UCSD-AML1 (cell line): Measurements from ENCODE around the gene LRRC4C.

Experiments
- DNase-seq: peaks from one replicate; lab custom pipeline; 2025; ENCODE audit not compliant: unreplicated experiment; lab: John Stamatoyannopoulos, UW

The LRRC4C gene

DNA sequence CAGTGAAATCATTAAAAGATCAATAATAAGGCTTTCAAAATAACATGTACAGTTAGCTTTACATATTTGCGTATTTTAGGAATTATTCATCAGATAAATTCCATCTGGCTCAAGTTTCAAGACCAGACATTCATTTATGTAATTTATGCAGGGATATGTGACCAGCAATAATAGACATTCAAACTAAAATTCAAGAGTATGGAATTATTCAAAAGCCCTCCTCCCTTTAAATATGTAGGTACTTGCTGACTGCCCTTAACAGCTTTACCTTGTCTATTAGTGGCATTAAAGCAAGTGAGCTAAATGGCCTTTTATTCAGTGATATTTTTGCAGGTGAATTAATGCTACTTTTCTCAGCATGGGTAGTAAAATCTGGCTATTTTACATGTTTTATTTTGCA, 126.1 kb downstream of the LRRC4C start:
- no peak for DNase-seq

DNA sequence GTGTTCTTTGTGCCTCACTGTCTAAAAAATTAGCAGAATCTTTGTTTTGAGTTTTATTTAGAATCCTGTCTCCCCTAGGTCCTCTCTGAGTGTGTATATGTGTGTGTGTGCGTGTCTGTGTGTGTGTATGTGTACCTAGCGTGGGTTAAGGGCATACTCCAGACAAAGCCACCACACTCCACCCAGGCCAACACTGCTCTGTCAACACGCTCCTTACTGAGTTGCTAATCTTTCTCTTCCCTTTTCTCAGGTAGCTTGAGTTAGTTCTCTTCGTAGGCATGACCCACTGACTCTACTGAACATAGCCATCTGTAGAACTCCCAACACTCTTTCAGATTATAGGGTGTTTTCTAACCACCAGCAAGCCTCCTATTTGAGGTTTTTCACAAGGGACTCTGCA, 131.1 kb downstream of the LRRC4C start:
- DNase-seq: no peak

DNA sequence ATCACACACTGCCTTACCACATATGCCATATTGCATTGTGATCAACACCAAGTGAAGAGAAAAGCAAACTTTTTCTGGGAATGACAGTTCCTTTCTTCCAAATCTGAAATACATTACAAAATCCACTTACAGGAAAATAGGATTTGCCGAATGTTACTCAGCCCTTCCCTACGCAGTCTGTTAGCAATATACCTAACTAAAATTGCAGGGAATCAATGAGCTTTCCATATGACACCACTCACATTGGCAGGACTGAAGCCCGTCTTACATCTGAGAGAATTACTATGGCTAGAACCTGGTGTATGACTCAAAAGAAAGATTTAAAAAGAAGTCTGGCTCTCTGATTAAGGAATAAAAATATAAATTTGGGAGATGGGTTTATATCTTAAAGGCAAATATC, 136.0 kb downstream of the LRRC4C start:
- DNase-seq: no peak

DNA sequence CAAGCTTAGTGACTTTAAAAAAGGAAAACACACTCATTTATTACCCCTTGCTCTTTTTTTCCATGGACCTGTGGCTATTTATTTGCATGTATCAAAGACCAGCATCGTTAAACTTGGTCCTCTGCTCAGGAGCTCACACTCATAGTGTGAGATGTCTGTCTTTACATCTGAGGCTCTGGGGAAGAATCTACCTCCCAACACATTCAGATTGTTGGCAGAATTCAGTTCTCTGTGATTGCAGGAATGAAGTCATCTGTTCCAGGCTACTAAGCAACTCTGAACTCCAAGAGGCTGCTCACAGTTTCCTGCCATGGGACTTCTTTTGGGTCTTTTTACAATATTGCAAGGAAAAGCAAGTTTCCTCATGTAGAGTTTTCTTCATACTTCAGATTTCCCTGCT, 138.8 kb downstream of the LRRC4C start:
- no peak for DNase-seq

DNA sequence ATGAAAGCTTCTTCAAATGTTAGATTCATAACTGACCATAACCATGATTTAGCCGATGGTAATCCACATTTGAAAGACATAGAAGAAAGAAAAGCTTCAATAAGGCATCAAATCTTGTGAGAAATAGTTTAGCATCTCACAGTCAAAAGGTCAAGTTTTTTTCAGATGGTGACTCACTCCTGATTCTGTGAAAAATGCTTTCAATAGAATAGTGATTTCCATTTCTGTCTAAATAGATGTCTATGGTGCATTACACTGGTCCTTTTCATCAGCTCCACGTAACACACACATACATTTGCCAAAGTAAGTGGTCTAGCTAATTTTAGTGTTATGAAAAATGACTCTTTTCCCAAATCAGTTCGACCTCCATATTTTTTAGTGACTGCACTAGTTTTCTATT, 139.2 kb downstream of the LRRC4C start:
- DNase-seq: no peak

DNA sequence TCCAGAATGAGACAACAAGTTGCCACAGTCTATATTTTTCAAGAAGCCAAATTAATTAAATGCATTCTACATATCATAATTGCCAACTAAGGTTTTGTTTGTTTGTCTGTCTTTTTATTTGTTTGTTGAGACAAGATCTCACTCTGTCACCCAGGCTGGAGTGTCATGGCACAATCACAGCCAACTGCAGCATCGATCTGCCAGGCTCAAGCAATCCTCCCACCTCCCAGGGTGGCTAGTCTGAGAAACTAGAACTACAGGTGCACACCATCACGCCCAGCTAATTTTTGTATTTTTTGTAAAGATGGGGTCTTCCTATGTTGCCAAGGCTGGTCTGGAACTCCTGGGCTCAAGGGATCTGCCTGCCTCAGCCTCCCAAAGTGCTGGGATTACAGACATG, 140.0 kb downstream of the LRRC4C start:
- DNase-seq: no peak

DNA sequence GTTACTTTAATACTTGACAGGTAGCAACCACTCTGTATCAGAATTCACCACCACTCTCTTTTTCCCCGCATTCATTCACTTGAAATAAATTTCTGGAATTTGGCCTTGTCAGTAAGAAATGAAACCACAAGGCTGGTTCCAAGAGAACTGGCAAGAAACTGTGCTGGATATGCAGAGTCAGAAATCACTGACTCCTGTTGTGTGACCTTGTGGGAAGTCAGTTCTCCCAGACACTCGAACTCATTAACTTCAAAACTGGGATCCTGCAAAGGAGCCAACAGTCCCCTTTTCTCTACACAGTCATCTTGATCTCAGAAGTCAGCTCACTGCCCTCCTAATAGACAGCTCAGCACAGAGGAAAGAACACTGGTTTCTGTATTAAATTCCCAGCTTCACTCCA, 142.7 kb downstream of the LRRC4C start:
- DNase-seq: no peak

DNA sequence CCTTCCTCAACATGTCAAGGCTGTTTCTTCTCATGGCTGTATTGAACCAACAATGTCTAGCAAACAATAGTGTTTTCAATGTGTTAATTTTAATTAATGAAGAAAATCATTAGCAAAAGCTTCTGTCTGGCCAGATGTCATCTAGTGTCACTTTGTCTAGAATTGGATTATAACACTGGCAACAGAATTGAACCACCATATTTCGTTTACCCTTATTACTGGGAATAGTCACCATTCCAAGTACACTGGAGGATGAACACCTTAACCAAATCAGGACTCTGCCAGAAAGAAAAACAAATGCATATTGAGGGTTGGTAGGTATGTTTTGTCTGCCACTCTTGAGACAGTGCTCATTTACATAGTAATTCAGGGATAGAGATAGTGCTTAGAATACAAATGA, 146.2 kb downstream of the LRRC4C start:
- no peak for DNase-seq

DNA sequence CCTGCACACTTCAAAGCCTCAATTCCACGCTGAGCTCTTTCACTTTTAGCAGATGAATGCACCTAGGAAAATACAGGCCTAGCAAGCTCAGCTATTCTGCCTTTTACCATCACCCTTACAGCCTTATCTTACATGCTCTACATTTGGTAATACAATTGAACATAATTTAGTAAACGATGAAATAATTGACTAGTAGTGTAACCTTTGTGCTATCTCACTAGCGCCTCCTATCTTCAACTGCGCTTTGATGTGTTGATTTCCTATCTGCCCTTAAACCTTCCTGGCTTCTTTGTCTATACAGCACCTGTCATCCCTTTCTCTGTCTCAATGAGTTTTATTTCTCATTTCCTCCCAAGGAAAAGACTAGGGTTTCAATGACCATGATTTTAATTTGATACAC, 149.7 kb downstream of the LRRC4C start:
- no peak for DNase-seq

DNA sequence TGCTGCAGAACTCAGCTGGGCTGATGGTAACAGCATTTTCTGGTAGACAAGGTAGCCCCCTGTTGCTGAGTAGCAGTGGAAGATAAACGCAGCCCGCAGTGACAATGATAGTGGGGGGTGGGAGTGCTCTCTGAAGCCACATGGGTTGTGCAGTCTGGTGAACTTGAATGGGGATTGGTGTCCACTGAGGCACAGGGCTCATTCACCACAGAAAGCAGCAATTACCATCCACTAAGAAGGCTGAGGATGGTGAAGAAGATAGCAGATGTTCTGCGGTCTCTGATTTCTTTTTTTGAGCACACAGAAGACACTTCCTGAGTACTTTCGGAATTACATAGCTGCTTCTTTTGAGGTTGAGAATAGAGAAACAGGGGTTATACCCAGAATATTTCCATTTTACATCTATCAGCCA, 150.3 kb downstream of the LRRC4C start:
- no peak for DNase-seq

DNA sequence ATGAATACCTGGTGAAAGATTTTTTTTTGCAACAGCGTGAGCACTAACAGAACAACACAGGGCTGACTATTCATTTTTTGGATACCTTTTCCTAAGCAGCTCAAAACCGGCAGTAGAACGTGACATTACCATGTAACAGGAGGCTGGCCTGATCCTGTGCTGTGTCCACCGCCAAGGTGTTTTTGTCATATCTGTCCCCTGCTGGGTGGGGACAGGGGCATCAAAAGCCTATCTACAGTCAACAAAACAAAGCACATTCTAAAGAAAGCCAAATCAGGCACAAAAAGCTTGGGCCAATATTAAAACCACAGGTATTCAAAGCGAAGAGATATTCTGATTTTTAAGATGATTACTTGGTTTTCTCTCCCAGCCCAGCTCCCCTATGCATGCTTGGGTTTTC, 151.2 kb downstream of the LRRC4C start:
- DNase-seq: no peak

DNA sequence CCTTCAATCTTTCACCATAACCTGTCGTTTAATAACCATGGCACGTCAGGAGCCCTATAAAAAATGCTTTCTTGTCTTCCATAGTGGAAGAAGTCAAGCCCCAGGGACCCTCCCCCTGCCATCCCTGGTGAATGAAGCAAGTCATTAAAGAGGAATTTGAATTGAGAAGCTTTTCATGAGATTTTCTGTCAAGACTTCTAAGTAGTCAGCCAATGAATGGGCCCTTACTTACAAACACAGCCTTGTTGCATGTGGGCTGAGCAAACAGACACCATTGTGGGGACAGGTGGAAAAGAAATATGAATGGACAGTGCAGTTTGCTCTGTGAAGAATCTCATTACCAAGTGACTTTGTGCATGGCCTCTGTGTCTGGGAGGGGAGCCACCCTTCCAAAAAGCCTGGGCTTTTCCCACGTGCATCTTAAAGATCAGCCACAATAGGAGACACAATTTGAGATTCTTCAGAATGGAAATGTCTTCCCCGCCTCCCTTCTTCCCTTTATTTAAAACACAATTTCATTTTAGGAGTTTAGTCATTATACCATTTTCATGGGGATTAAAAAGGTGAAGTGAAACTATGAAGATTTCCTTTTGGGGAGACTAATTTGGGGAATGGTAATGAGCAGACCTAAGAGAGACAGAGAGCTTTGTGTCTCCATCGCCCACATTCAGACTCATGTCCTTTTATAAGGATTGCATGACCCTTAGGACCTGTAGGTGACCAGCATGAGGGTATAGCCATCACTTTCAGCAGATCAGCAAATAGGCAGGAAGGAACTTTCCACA, 152.0 kb downstream of the LRRC4C start:
- DNase-seq: no peak

DNA sequence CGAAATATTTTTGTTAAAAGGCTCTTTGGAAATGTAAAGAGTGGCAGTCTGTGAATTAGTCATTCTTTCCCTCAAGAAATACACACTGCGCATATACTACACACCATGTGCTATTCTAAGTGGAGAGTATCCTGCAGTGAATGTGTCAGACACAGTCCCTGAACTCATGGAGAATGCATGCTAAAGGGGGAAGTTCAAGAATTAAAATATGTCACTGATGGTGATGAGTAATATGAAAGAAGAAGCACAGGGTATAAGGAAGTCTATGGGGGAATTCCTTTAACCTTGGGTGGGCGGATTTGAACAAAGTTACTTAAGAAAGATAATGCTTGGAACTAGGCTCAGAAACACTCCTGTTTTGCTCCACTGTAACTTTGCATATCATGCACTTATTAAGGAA, 153.0 kb downstream of the LRRC4C start:
- DNase-seq: no peak

DNA sequence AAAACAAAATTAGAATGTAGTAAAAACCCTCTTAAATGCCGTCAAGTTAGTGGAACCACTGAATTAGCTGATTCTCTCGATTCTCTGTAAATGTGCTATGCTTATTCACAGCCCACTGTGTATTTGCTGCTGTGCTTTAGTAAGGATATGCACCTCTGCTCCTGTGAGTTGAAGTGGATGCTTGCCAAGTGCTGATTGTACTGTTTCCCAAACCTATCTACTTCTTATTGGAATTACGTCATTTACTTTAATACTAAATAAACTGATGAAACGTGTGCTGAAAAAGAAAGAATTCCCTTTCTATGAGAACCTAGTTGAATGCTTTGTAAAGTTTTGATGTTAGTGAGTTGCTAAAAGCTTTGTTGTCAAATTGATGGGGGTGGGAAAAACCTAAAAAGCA, 158.4 kb downstream of the LRRC4C start:
- DNase-seq: no peak

DNA sequence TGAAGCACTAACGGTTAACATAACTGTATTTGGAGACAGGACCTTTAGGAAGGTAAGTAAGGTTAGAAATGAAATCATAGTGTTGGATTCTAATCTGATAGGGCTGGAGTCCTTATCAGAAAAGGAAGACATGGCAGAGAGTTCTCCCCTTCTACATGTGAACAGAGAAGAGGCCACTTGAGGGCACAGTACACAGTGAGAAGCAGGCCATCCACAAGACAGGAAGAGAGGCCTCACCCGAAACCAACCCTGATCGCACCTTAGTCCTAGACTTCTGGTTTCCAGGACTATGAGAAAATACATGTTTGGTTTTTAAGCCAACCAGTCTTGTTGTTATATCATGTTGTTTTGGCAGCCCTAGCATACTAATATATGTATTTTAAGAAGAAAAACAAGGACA, 170.0 kb downstream of the LRRC4C start:
- DNase-seq: no peak

DNA sequence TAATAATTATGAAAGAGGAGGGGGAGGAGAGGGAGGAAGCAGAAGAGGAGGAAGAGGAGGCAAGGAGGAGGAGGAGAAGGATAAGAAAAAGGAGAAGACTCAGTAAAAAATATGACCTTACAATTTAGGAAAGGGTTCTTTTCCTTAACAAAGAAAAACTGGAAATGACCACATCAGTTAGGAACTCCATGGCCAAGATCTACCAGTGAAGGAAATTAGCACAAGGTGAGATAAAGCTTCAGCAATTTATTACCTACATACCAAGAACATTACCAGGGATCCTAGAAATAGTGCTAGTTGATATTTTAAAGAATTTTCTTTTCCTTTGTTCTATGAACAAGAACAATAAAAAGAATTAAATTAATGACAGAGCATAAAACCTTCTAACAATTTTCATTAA, 172.7 kb downstream of the LRRC4C start:
- no peak for DNase-seq

DNA sequence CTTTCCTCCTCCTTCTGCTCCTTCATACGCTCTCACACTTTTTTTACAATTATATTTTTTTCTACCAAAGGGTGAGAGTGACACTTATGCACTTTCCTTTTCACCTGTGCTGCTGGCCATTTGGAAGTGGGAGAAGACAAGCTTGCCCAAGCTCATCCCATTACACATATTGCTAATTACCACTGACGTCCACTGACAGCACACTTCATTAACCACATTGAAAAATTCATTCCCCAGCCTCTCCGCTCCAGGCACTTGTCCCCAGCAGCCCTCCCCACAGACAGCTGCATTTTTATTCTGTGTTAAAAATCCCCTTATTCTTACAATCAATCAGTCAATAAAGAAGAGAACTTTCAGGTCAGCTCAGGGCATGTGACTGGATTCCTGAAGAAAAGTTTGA, 175.1 kb downstream of the LRRC4C start:
- DNase-seq: no peak

DNA sequence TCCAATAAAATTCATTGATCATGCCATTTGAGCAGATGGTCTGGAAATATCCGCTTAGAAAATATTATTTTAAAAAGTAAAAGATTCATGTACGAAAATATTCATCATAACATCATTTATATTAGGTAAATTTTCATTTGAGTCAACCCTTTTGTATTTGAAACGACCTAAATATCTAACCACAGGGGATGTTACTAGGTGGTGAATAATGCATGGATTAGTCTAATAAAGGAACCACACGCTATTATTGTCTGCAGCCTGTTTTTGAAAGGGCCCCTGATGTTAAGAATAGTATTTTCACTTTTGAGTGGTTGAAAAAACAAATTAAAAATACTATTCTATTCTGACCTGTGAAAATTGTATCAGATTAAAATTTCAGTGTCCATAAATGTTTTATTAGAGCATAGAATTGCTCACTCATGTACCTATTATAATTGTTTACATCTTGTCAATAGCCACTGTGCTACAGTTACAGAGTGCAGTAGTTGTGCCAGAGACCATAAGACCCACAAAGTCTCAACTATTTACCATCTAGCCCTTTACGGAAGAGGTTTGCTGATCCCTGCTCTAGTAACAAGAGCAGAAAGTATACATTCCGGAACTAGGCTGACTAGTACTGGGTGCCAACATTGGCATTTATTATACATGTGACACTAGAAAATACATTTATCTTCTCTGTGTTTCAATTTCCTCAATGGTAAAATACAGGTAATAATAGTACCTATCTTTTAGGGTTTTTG, 176.1 kb downstream of the LRRC4C start:
- no peak for DNase-seq

DNA sequence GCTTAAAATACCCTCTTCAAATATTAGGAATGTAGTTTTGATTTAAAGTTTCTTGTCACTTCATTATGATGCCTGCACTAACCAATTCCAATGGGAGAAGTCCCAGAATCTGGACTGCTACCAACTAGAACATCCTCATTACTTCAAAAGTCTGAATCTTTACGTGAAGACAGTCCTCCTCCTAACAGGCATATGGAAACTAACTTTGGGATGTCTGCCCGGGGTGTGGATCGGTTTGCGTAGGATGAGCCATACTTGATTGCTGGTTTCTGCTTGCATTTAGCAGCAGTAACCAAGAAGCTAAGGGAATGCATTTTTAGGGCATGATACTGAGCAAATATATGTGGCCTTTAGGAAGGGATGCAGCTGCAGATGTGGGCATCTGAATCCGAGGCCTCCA, 177.1 kb downstream of the LRRC4C start:
- DNase-seq: no peak

DNA sequence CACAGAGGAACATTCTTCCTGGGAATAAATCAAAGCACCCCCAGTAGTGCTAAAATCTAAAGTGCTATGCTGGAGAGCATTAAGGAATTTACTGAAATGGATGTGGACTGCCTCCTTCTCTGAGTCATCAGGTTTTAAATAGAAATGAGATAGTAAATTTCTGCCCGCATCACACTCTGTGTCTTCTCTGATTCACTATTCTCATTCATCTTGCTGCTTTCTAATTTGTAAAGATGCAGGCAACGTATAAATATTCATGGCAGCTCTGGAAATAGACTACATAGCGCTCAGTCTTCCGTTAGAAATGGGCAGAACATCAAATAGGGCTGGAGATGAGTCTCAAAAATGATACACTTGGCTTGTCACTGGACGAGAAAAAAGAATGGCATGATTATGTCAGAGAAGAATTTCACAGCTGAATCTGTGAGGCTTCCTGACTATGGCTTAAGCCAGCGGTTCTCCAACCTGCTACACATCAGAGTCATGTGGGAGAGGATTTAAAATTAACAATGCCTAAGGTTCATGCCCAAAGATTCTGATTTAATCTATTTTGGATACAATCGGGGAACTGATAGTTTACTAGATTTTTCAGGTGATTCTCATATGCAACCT, 178.2 kb downstream of the LRRC4C start:
- no peak for DNase-seq

DNA sequence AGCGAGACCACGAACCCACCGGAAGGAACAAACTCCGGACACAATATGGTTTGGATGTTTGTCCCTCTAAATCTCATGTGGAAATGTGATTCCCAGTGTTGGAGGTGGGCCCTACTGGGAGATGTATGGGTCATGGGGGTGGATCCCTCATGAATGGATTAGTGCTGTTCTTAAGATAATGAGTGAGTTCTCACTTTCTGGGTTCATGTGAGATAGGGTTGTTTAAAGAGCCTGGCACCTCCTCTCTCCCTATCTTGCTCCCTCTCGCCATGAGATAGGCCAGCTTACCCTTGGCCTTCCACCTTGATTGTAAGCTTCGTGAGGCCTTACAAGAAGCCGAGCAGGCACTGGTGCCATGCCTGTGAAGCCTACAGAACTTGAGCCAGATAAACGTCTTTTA, 184.6 kb downstream of the LRRC4C start:
- DNase-seq: no peak

DNA sequence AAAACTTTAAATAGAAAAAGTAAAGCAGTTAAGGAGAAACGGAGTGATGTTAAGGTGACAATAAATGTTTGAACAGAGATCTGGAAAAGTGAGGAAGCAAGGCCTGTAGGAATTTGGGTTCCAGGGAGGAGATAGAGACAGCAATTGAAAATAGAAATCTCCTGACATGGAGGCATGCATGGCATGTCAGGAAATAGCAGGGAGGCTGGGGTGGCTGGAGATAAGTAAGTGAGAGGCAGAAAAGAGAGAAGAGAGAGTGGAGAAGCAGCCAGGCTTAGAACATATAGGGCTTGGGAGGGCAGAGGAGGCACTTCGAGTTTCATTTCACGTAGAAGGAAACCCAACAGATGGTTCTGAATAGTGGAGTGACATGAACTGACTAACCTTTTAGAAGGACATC, 185.5 kb downstream of the LRRC4C start:
- DNase-seq: no peak
